ENCODE measurements around the gene PCDHB11.
"Not testable (repeated sequence)": the region's sequence is repeated elsewhere in the genome, so short reads cannot be mapped to it uniquely, and the experiment has no call there.

DNA sequence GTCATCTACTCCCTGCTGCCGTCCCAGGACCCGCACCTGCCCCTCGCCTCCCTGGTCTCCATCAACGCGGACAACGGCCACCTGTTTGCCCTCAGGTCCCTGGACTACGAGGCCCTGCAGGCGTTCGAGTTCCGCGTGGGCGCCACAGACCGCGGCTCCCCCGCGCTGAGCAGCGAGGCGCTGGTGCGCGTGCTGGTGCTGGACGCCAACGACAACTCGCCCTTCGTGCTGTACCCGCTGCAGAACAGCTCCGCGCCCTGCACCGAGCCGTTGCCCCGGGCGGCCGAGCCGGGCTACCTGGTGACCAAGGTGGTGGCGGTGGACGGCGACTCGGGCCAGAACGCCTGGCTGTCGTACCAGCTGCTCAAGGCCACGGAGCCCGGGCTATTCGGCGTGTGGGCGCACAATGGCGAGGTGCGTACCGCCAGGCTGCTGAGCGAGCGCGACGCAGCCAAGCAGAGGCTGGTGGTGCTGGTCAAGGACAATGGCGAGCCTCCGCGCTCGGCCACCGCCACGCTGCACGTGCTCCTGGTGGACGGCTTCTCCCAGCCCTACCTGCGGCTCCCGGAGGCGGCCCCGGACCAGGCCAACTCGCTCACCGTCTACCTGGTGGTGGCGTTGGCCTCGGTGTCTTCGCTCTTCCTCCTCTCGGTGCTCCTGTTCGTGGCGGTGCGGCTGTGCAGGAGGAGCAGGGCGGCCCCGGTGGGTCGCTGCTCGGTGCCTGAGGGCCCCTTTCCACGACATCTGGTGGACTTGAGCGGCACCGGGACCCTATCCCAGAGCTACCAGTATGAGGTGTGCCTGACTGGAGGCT lies 24.9 kb upstream of the PCDHB11 start:
- TF ChIP-seq, protein P1, sequence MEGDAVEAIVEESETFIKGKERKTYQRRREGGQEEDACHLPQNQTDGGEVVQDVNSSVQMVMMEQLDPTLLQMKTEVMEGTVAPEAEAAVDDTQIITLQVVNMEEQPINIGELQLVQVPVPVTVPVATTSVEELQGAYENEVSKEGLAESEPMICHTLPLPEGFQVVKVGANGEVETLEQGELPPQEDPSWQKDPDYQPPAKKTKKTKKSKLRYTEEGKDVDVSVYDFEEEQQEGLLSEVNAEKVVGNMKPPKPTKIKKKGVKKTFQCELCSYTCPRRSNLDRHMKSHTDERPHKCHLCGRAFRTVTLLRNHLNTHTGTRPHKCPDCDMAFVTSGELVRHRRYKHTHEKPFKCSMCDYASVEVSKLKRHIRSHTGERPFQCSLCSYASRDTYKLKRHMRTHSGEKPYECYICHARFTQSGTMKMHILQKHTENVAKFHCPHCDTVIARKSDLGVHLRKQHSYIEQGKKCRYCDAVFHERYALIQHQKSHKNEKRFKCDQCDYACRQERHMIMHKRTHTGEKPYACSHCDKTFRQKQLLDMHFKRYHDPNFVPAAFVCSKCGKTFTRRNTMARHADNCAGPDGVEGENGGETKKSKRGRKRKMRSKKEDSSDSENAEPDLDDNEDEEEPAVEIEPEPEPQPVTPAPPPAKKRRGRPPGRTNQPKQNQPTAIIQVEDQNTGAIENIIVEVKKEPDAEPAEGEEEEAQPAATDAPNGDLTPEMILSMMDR (conservative IDR thresholded peaks at IDR 0.05; ENCODE audit: low read depth in 2 of 2): 0 out of 4 replicates have a peak, but pooled peaks have one; percentile 4 to 18
- not testable (repeated sequence) for TF ChIP-seq NANOG (IDR thresholded peaks at IDR 0.05; ENCODE audit: borderline replicate concordance); EZH2 (IDR thresholded peaks at IDR 0.05; ENCODE audit: low read depth, unreplicated experiment); JUNB (IDR thresholded peaks at IDR 0.05; ENCODE audit: unreplicated experiment)
- TF ChIP-seq, protein P2, sequence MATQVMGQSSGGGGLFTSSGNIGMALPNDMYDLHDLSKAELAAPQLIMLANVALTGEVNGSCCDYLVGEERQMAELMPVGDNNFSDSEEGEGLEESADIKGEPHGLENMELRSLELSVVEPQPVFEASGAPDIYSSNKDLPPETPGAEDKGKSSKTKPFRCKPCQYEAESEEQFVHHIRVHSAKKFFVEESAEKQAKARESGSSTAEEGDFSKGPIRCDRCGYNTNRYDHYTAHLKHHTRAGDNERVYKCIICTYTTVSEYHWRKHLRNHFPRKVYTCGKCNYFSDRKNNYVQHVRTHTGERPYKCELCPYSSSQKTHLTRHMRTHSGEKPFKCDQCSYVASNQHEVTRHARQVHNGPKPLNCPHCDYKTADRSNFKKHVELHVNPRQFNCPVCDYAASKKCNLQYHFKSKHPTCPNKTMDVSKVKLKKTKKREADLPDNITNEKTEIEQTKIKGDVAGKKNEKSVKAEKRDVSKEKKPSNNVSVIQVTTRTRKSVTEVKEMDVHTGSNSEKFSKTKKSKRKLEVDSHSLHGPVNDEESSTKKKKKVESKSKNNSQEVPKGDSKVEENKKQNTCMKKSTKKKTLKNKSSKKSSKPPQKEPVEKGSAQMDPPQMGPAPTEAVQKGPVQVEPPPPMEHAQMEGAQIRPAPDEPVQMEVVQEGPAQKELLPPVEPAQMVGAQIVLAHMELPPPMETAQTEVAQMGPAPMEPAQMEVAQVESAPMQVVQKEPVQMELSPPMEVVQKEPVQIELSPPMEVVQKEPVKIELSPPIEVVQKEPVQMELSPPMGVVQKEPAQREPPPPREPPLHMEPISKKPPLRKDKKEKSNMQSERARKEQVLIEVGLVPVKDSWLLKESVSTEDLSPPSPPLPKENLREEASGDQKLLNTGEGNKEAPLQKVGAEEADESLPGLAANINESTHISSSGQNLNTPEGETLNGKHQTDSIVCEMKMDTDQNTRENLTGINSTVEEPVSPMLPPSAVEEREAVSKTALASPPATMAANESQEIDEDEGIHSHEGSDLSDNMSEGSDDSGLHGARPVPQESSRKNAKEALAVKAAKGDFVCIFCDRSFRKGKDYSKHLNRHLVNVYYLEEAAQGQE (IDR thresholded peaks at IDR 0.05; ENCODE audit: unreplicated experiment): not testable (repeated sequence)
